A549 treated with ZK216348 at 1 μM for 4 hours (cell line): ENCODE measurements around the gene SYNGR2. TPM values are rescaled to one million over a fixed set of nuclear protein-coding genes. Genes with fewer than 3 reads are reported as not detected.

Experiments used
- total RNA-seq: library from RNA; stranded (reverse); fragments of 200-300 nt; extraction: Qiagen RNA extraction; gene quantifications from 5 replicates; pipeline ENCODE4 v1.2.3, GENCODE V29; 2022; ENCODE audit warnings: low read depth

Gene SYNGR2
- total RNA-seq, result 103 to 201 TPM (median 187 TPM) in 5 replicates

GRCh38 chr17:78168242-78168902, at the start of gene SYNGR2:
SYNGR2 (plus strand) TSS chr17:78168581; CDS start chr17:78168617, 36 bp downstream.

GRCh38 chr17:78128551-78129350, 39.6 kb upstream of the SYNGR2 start, which contains the start of gene TMC6:
TMC6 (minus strand) TSS chr17:78128755; CDS start chr17:78126832, 1,923 bp downstream.

GRCh38 chr17:78130437-78131101, 37.8 kb upstream of the SYNGR2 start, which contains the start of gene TMC8:
TMC8 (plus strand) TSS chr17:78130771; CDS start chr17:78131589, 818 bp downstream.

GRCh38 chr17:78186692-78187595, 18.6 kb downstream of the SYNGR2 start, which contains the start of the genes AFMID and TK1:
AFMID (plus strand) TSS chr17:78187362; CDS start chr17:78187371, 9 bp downstream.
TK1 (minus strand) TSS chr17:78187052; CDS start chr17:78186994, 58 bp downstream.

GRCh38 chr17:78214016-78214705, 45.8 kb downstream of the SYNGR2 start, which contains the start of gene BIRC5:
BIRC5 (plus strand) TSS chr17:78214253; CDS start chr17:78214317, 64 bp downstream.

Other genes starting within 250 kb of the SYNGR2 start
- 1.4 to 2.5 TPM (median 2.2 TPM) in 5 replicates for gene TNRC6C, start 209.9 kb upstream of the SYNGR2 start, total RNA-seq
- 5.1 to 16.8 TPM (median 12.6 TPM) in 5 replicates for gene TMC6, start 39.8 kb upstream of the SYNGR2 start, total RNA-seq
- gene TMC8, start 37.8 kb upstream of the SYNGR2 start, total RNA-seq, result 0.18 to 1.2 TPM (median 0.26 TPM) in 5 replicates
- gene C17orf99, start 22.2 kb upstream of the SYNGR2 start, total RNA-seq, result not detected in 5 replicates
- gene TK1, start 18.5 kb downstream of the SYNGR2 start, total RNA-seq, result 220 to 241 TPM (median 230 TPM) in 5 replicates
- 38.2 to 46.2 TPM (median 41.3 TPM) in 5 replicates for gene AFMID, start 18.8 kb downstream of the SYNGR2 start, total RNA-seq
- 93.1 to 109 TPM (median 98.8 TPM) in 5 replicates for gene BIRC5, start 45.7 kb downstream of the SYNGR2 start, total RNA-seq
- not detected in 5 replicates for gene TMEM235, start 63.0 kb downstream of the SYNGR2 start, total RNA-seq
- gene SOCS3, start 191.5 kb downstream of the SYNGR2 start, total RNA-seq, result 28.2 to 46.7 TPM (median 41.0 TPM) in 5 replicates
- 15.1 to 29.9 TPM (median 28.6 TPM) in 5 replicates for gene PGS1, start 210.1 kb downstream of the SYNGR2 start, total RNA-seq